OCI-LY7 (cell line): ENCODE results near the gene TTC39A.

Experiments used
- EZH2phosphoT487 ChIP-seq: fragments of 200-600 bp; sonication (generic); IDR thresholded peaks from 2 replicates; pipeline ENCODE4 v1.6.1; 2018; ENCODE audit warnings: low read depth, borderline replicate concordance, mild to moderate bottlenecking, mixed run types, antibody characterized with exemption, low read length, moderate library complexity, mixed read lengths
- TF ChIP-seq, protein P1 (sequence below): fragments of 200-600 bp; sonication (generic); conservative IDR thresholded peaks from 2 replicates; pipeline ENCODE4 v1.5.1; 2014; ENCODE audit warnings: mild to moderate bottlenecking, antibody characterized with exemption, low read length, moderate library complexity, mixed read lengths

DNA sequence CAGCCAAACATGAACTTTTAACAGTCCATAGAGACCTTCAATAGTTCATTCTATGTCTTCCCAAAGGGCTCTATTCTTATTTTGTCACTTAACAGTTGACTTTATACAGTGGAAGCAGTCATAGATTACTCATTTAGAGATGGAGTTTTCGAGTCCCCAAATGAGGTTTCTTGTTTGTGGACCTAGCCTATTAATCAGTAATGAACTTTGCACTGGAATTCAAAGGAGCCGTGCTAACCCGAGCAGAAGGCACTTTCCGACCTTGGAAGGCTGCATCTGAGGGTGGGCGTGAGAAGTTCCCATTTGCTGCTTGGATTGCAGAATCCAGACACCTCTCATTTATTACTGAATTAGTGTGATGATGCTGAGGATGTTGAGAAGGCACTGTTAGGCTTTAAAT, 46.4 kb downstream of the TTC39A start:
- TF ChIP-seq, protein P1, sequence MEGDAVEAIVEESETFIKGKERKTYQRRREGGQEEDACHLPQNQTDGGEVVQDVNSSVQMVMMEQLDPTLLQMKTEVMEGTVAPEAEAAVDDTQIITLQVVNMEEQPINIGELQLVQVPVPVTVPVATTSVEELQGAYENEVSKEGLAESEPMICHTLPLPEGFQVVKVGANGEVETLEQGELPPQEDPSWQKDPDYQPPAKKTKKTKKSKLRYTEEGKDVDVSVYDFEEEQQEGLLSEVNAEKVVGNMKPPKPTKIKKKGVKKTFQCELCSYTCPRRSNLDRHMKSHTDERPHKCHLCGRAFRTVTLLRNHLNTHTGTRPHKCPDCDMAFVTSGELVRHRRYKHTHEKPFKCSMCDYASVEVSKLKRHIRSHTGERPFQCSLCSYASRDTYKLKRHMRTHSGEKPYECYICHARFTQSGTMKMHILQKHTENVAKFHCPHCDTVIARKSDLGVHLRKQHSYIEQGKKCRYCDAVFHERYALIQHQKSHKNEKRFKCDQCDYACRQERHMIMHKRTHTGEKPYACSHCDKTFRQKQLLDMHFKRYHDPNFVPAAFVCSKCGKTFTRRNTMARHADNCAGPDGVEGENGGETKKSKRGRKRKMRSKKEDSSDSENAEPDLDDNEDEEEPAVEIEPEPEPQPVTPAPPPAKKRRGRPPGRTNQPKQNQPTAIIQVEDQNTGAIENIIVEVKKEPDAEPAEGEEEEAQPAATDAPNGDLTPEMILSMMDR, result no peak
- no peak for TF ChIP-seq EZH2phosphoT487
